GM19395 (cell line): ENCODE data around the gene ZNF335.
"Not testable (repeated sequence)": the region's sequence is repeated elsewhere in the genome, so short reads cannot be mapped to it uniquely, and the experiment has no call there.

Source experiments
- ATAC-seq: cut with Tn5 transposase; IDR thresholded peaks from one replicate; pipeline ENCODE4 v1.9.1; 2021; ENCODE audit warnings: mild to moderate bottlenecking, moderate library complexity; ENCODE audit not compliant: unreplicated experiment

The ZNF335 gene

GRCh38 chr20:45938727-45939438 is 33.1 kb downstream of the ZNF335 start:
- ATAC-seq: no peak

DNA sequence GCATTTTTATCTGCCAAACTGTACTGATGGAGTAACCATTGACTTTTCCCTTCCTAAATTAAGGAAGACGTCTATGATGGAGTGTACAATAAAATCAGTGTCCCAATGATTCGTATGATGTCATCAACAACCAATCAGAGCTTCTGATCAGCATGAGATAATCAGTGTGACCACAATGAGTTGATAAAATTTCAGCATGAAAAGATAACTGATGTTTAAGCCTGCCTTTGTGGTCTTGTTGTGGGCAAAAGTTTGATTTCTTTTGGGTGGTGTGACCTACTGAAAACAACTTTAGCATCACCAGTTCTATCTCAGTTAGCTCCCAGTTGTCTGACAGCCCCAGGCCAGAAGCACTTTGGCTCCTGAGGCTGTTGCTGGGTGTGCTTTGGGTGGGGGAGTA is 34.2 kb downstream of the ZNF335 start:
- ATAC-seq: no peak

DNA sequence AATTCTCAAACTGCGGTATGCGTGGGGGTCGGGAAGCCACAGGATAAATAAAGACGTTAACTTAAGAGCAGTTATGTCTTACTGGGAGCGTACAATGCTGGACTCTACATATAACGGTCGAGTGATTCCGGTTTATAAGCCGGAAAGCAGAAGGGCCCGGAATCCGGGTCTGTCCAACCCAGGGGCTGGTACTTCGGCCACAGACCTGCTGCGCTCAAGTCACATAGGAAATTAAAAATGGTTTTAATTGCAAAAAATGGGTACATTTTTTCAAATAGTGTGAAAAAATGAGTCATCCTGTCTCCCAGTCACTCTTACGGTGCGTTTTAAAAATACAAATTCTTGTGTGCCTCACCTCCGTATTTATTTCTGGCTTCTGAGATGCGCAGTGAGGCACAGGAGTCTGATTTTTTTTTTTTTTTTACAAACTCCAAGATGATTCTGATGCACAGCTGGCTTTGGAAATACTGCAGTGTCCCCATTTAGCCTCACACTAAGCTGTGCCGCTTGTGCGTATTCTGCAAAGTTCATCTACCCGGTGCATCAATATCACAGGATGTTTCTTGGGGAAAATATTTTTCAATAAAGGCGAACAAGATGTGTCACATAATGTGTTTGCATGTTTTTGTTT is 36.5 kb downstream of the ZNF335 start:
- ATAC-seq: peak; percentile 28

DNA sequence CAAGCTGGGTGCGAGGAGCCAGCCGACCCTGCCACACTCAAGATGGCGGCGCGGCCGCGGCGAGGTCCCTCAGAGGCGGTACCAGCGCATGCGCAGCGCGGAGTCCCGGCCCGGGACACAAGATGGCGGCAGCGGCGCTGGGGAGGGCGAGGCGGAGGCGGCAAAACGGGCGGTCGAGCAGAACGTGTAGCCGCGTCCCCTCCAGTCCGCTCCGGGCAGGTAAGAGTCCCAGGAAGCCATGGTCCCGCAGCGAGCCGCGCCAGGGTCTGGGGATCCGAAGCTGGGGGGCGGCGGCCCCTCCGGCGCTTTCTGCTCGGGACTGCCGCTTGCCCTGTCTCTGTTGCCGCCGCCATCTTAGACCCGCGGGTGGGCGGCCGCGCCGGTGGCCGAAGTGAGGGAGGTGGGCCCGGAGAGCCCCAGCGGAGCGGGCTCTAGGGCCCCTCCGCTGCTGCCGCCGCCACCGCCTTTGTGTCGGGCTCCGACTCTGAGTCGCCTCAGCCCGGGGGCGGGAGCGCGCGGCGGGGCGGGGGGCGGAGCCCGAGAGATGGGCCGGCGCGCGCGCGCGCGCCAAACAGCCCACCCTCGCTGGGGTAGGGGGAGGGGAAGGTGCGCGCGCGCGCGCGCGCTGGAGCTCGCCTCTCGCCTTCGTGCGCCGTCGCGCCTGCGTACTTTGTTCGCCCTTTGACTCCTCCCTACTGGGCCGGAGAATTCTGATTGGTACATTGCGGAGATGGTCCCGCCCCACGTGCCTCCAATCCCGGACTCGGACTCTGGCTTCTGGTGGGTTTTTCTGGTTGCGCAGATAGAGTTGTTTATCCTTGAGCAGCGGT is 37.2 kb downstream of the ZNF335 start, which contains the start of gene PCIF1:
TSS of gene PCIF1 (plus strand) at position 98 of the 830 bp plus-strand sequence. CDS start 4,317 bp downstream, outside the sequence.
- ATAC-seq: peak; percentile 75

DNA sequence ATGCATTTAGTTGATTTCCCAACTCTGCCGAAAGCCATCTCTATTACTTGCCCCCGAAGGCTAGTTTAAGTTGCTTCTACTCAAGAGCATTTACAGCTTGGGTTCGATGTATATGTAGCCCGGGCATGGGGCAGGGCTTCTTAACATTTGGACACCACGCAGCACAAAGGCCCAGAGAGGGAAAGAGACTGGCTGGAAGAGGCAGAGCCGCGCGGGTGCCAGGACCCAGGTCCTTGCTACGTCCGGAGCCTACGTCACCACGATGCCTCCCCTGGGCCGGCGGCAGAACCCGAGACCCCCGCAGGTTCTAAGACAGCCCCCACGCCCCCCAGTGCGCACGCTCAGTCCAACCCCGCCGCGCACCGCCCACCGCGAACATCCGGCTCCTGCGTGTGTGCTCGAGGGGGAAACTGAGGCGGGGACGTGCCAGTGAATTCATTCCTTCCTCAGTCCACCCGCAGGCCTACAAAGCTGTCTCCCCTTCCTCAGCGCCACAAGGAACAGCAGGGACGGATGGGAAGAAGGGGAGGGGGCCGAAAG is 37.9 kb downstream of the ZNF335 start:
- peak; percentile 23 for ATAC-seq

DNA sequence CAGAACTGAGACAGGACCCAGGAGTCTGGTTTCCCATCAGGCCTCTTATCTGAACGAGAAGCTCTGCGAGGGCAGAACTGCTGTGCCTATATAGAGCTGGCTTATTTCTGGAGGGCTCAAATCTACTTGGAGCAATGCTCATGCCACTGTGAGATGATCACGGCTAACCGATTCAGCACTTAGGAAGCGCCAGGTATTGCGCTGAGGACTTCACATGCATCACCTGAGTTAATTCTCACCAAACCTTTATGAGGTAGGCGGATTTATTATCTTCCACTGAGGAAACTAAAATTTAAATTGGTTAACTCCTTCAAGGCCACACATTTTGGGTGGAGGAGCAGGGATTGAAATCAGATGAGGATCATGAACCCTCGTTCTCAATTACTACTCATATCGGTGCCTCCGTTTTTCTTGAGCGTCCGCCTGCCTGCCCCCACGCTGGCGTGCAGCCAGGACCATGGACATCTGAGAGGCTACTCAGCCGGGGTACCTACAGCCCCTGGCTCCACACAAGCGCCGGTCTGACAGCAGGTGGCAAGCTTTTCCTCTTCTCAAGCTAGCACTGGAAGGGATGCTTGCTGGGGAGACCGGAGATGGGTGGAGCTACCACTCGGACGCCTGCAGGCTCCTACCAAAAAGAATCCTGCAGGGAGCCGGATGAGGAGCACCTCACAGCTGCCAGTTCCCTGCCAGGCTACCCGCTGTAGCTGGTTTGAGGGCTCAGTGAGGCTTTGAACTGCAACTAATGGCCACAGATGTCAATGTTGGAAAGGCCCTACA is 38.5 kb downstream of the ZNF335 start:
- ATAC-seq: no peak

- ATAC-seq: not testable (repeated sequence)
These were observed 40.3 kb downstream of the ZNF335 start for GRCh38 chr20:45931680-45932079.

DNA sequence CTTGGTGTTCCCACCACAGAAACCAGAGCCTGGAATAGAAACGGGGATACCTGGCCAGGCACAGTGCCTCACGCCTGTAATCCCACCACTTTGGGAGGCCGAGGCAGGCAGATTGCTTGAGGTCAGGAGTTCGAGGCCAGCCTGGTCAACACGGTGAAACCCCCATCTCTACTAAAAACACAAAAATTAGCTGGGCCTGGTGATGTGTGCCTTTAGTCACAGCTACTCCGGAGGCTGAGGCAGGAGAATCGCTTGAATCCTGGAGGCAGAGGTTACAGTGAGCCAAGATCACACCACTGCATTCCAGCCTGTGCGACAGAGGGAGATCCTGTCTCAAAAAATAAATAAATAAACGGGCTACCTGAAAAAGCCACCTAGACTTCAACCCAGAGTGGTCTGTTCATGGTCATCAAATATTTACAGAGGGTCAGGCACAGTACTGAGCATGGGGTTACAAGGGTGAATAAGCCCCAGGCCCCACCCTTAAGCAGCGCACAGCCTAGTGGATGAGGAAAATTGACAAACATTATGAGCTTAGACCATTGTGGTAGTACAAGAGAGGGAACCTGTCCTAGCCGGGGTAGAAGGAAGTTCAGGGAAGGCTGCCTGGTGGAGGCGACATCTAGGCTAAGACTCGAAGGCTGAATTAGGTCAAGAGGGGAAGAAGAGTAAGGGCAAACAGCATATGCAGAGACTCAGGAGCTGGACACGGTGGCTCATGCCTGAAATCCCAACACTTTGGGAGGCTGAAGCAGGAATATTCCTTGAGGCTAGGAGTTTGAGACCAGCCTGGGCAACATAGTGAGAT is 44.7 kb downstream of the ZNF335 start:
- no peak for ATAC-seq

GRCh38 chr20:45926731-45927070 is 45.3 kb downstream of the ZNF335 start:
- no peak for ATAC-seq

GRCh38 chr20:45925821-45926506 is 46.0 kb downstream of the ZNF335 start:
- no peak for ATAC-seq

- ATAC-seq: no peak
These were observed 47.4 kb downstream of the ZNF335 start for GRCh38 chr20:45924391-45925261.

DNA sequence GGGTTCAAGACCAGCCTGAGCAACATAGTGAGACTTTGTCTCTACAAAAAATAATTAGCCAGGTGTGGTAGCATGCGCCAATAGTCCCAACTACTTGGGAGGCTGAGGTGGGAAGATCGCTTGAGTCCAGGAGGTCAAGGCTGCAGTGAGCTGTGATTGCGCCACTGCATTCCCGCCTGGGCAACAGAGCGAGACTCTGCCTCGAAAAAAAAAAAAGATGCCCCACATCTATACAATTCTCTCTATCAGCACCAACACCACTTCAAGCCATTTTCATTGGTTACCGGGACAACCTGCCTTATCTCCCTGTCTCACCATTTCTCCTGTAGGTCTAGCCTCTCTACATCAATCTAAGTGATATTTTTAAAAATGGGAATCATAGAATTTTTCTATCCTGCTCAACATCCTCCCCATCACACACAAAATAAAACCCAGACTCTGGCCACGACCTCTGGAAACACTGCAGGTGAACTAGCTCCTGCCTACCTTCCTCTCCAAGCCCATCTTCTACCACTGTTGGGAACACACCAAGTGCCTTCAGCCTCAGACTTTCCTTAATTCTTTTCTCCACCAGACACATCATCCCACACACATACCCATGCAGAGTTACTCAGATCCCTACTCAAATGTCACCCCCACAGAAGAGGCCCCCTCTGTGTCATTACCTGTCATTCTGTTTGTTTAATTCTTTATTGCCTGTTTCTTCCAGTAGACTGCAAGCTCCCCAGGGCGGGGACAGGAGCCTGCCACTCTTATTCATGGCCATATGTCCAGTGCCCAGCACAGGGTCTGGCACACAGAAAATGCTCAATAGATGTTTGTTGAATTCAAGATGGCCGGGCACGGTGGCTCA is 50.4 kb downstream of the ZNF335 start:
- ATAC-seq: no peak

DNA sequence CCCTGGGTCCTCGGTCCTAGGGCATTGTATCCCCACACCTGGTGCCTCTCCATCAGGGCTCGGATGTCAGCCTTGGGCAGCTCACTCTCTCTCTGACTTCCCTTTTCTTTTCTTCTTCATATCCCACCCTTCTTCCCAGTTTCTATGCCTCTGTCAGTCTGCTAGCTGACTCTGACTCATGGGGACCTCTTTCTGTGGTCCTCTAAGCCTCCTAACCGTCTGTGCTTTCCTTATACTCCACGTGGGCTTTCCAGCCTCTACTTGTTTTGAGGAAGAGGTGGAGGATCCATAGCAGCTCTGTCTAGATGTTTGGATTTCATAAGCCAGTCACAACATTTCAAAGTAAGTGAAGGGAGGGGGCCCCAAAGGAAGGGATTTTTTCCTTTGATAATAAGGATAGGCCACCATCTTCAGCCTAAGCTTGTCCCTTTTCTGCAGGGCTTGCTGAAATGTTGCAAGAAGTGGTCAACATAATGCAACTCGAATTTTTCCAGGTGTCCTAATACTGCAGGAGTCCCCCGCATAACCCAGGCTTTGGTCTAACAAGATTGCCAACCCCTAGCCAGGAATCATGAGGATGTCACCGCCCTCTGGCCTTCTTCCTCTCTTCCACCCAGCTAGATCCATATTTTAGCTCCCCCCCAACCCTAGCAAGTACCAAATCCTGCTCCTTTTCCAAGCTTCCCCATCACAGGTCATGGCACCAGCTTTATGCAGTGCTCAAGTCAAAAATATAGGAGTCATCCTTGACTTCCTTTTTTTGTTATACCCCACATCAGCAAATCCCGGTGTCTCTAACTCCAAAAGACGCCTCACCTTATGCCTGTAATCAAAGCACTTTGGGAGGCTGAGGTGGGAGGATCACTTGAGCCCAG is 51.3 kb downstream of the ZNF335 start:
- no peak for ATAC-seq

DNA sequence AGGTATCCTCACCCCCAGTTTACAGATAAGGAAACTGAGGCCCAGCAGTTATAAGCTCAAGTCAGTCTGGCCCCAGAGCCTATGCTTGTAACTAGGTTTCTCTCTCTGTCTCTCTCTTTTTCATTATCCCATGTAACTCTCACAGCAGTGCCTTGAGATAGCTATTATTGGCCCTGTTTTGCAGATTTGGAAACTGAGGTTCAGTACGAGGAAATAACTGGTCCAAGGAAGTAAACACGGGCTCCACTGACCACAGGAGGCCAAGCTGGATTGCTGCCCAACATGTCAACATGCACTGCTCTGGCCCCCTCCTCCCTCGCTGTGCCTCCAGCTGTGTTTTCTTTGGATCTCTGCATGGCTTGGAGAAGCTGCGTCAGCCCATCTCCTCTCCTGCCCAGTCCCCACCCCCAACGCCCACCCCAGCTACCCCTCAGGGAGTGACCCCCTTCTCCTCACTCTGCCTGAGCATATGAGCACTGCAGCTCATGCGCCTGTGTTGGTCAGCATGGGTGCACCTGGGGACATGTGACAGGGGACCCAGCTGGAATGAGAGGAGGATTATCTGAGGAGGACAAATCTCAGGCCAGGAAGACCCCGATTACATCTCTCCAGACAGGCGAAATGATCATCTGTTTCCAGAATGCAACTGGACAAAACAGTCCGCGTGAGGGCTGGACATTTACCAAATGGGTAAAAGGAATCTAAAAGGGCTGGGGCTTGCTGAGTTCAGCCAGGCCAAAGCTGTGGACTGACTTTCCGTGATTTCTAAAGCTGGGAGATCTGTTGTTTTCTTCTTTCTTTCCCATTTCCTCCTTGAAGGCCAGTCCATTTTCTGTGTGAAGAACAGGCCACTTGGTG is 52.2 kb downstream of the ZNF335 start:
- ATAC-seq: no peak

- no peak for ATAC-seq
These were observed 53.0 kb downstream of the ZNF335 start for GRCh38 chr20:45918779-45919537.
